T-helper 2 cell (primary cell): ENCODE measurements around the gene LPAR1.
A peak's percentile ranks its signal among the peaks of the same experiment; 100 is the strongest.

ENCODE experiments used
- DNase-seq, 5 experiments: peaks; one replicate each; pipeline versions ENCODE4 v3.0.0 to v3.0.0-alpha.2; 2012 to 2022

The LPAR1 gene

GRCh38 chr9:110949081-110949480 lies 89.2 kb downstream of the LPAR1 start:
- DNase-seq = no peak

GRCh38 chr9:110947491-110948044 lies 90.7 kb downstream of the LPAR1 start:
- DNase-seq = no peak

GRCh38 chr9:110942522-110942921 lies 95.7 kb downstream of the LPAR1 start:
- no peak for DNase-seq

- DNase-seq = no peak
These were observed 97.2 kb downstream of the LPAR1 start for GRCh38 chr9:110940951-110941557.

- no peak for DNase-seq
These were observed 98.7 kb downstream of the LPAR1 start for GRCh38 chr9:110939573-110939972.

- DNase-seq = no peak
These were observed 99.2 kb downstream of the LPAR1 start for GRCh38 chr9:110939047-110939446.

- no peak for DNase-seq
These were observed 100.0 kb downstream of the LPAR1 start for GRCh38 chr9:110938242-110938641.

GRCh38 chr9:110936719-110937452 lies 101.4 kb downstream of the LPAR1 start:
- no peak for DNase-seq

- no peak for DNase-seq
These were observed 102.0 kb downstream of the LPAR1 start for GRCh38 chr9:110936237-110936636.

GRCh38 chr9:110935829-110936228 lies 102.4 kb downstream of the LPAR1 start:
- no peak for DNase-seq

GRCh38 chr9:110933350-110934001 lies 104.8 kb downstream of the LPAR1 start:
- no peak for DNase-seq

- DNase-seq = no peak
These were observed 105.4 kb downstream of the LPAR1 start for GRCh38 chr9:110932863-110933262.

- no peak for DNase-seq
These were observed 109.7 kb downstream of the LPAR1 start for GRCh38 chr9:110928599-110928998.

- no peak for DNase-seq
These were observed 111.3 kb downstream of the LPAR1 start for GRCh38 chr9:110926828-110927487.

GRCh38 chr9:110923601-110924000 lies 114.7 kb downstream of the LPAR1 start:
- no peak for DNase-seq

- DNase-seq = no peak
These were observed 116.1 kb downstream of the LPAR1 start for GRCh38 chr9:110922145-110922544.

- DNase-seq = no peak
These were observed 116.6 kb downstream of the LPAR1 start for GRCh38 chr9:110921705-110922104.

GRCh38 chr9:110919609-110920008 lies 118.7 kb downstream of the LPAR1 start:
- DNase-seq = no peak

- no peak for DNase-seq
These were observed 119.2 kb downstream of the LPAR1 start for GRCh38 chr9:110919050-110919435.

- peak in 1 of 5 experiments; percentile 5 for DNase-seq
These were observed 119.8 kb downstream of the LPAR1 start for GRCh38 chr9:110918316-110919049.

- no peak for DNase-seq
These were observed 121.9 kb downstream of the LPAR1 start for GRCh38 chr9:110916403-110916802.
